ENCODE data around the gene ACTG2.
"Not testable (repeated sequence)": the region's sequence is repeated elsewhere in the genome, so short reads cannot be mapped to it uniquely, and the experiment has no call there.

The ACTG2 gene

DNA sequence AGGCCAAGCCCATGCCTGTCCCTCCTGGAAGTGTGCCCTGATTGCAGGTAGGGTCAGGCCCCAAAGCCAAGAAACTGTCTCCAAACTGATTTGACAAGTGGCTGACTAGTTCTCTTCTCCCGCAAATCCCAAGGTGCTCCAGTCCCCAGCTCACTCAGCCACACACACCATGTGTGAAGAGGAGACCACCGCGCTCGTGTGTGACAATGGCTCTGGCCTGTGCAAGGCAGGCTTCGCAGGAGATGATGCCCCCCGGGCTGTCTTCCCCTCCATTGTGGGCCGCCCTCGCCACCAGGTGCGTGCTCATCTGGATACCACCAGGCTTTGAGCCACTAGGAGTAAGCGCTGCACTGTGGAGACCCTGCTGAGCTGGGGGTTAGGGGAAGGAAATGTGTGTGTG lies 8.3 kb downstream of the ACTG2 start:
- H3K36me3 ChIP-seq (ENCODE audit: control insufficient read depth in 1 of 2, insufficient read depth in 2 of 2, low read depth in 1 of 2, low read length in 2 of 2): peaks cover 0 to 12% of the 10 kb centered on the region in 2 experiments
- peaks cover 0 to 53% of the 10 kb centered on the region in 2 experiments for H3K27me3 ChIP-seq (ENCODE audit: control insufficient read depth in 1 of 2, insufficient read depth in 1 of 2, low read length in 2 of 2)
- DNase-seq: no peak
- H2AFZ ChIP-seq (ENCODE audit: low read depth, low read length): no peak overlapping the region
- 94% methylated on average over 9 of the region's 10 CpGs for WGBS
- no peak overlapping the region for H2BK120ac ChIP-seq (ENCODE audit: low read depth, low read length)
- no peak overlapping the region for H3K4me3 ChIP-seq (ENCODE audit: insufficient read depth in 1 of 2, low read depth in 1 of 2, low read length in 2 of 2)
- H3K9ac ChIP-seq (ENCODE audit: low read length): no peak overlapping the region
- H3K4me2 ChIP-seq (ENCODE audit: low read length, poor library complexity, severe bottlenecking): no peak overlapping the region
- no peak overlapping the region for H4K8ac ChIP-seq (ENCODE audit: low read length)
- H3K14ac ChIP-seq (ENCODE audit: low read length in 2 of 2): no peak overlapping the region
- H3K18ac ChIP-seq (ENCODE audit: low read depth in 1 of 2, low read length in 2 of 2): no peak overlapping the region
- H2BK12ac ChIP-seq (ENCODE audit: low read length in 2 of 2): no peak overlapping the region
- no peak overlapping the region for H3K27ac ChIP-seq (ENCODE audit: low read length, poor library complexity, severe bottlenecking)
- H2BK15ac ChIP-seq (ENCODE audit: low read depth, poor library complexity, severe bottlenecking): no peak overlapping the region
- H3K79me1 ChIP-seq (replicated peaks; ENCODE audit: low read length, poor library complexity, severe bottlenecking): peaks cover 6% of the 10 kb centered on the region
- H3K23ac ChIP-seq (ENCODE audit: low read length in 2 of 2): no peak overlapping the region
- H3K4me1 ChIP-seq (ENCODE audit: control insufficient read depth, insufficient read depth, low read depth, low read length): peaks cover 7% of the 10 kb centered on the region
- no peak overlapping the region for H4K91ac ChIP-seq (ENCODE audit: low read length)
- H3K4ac ChIP-seq (ENCODE audit: low read depth in 1 of 2, low read length in 2 of 2): no peak overlapping the region
- no peaks in the 10 kb centered on the region for H3K9me3 ChIP-seq (ENCODE audit: control insufficient read depth, low read length)
- H2AK5ac ChIP-seq (ENCODE audit: low read length, severe bottlenecking): no peak overlapping the region
- no peak overlapping the region for H2BK5ac ChIP-seq (ENCODE audit: low read depth, low read length, poor library complexity, severe bottlenecking)

DNA sequence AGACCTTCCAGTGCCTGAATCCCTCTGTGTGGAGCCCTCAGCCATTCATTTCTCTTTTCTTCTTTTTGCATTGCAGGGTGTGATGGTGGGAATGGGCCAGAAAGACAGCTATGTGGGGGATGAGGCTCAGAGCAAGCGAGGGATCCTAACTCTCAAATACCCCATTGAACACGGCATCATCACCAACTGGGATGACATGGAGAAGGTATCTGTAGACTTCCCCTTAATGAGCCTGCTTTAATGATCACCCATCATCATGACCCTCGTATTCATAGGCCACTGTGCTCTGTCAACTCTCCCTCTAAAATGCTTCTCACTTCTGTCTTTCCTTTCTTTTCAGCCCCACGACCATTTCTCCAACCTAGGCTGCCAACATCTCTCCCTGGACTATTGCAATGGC lies 9.5 kb downstream of the ACTG2 start:
- H3K27me3 ChIP-seq (ENCODE audit: control insufficient read depth in 1 of 2, insufficient read depth in 1 of 2, low read length in 2 of 2): peaks cover 0 to 61% of the 10 kb centered on the region in 2 experiments
- no peak overlapping the region for H3K4me3 ChIP-seq (ENCODE audit: insufficient read depth in 1 of 2, low read depth in 1 of 2, low read length in 2 of 2)
- DNase-seq: no peak
- H3K4me2 ChIP-seq (ENCODE audit: low read length, poor library complexity, severe bottlenecking): no peak overlapping the region
- H3K4ac ChIP-seq (ENCODE audit: low read depth in 1 of 2, low read length in 2 of 2): no peak overlapping the region
- H3K14ac ChIP-seq (ENCODE audit: low read length in 2 of 2): no peak overlapping the region
- no peak overlapping the region for H2AK5ac ChIP-seq (ENCODE audit: low read length, severe bottlenecking)
- 90% methylated on average over 4 of the region's 4 CpGs for WGBS
- no peak overlapping the region for H4K8ac ChIP-seq (ENCODE audit: low read length)
- H2BK5ac ChIP-seq (ENCODE audit: low read depth, low read length, poor library complexity, severe bottlenecking): no peak overlapping the region
- no peak overlapping the region for H2BK15ac ChIP-seq (ENCODE audit: low read depth, poor library complexity, severe bottlenecking)
- peaks cover 0 to 12% of the 10 kb centered on the region in 2 experiments for H3K36me3 ChIP-seq (ENCODE audit: control insufficient read depth in 1 of 2, insufficient read depth in 2 of 2, low read depth in 1 of 2, low read length in 2 of 2)
- peaks cover 4% of the 10 kb centered on the region for H3K79me1 ChIP-seq (replicated peaks; ENCODE audit: low read length, poor library complexity, severe bottlenecking)
- no peak overlapping the region for H3K27ac ChIP-seq (ENCODE audit: low read length, poor library complexity, severe bottlenecking)
- H3K4me1 ChIP-seq (ENCODE audit: control insufficient read depth, insufficient read depth, low read depth, low read length): peaks cover 5% of the 10 kb centered on the region
- H2BK120ac ChIP-seq (ENCODE audit: low read depth, low read length): no peak overlapping the region
- no peak overlapping the region for H3K23ac ChIP-seq (ENCODE audit: low read length in 2 of 2)
- no peak overlapping the region for H3K9ac ChIP-seq (ENCODE audit: low read length)
- H4K91ac ChIP-seq (ENCODE audit: low read length): no peak overlapping the region
- H2BK12ac ChIP-seq (ENCODE audit: low read length in 2 of 2): no peak overlapping the region
- no peak overlapping the region for H2AFZ ChIP-seq (ENCODE audit: low read depth, low read length)
- H3K9me3 ChIP-seq (ENCODE audit: control insufficient read depth, low read length): no peaks in the 10 kb centered on the region
- no peak overlapping the region for H3K18ac ChIP-seq (ENCODE audit: low read depth in 1 of 2, low read length in 2 of 2)

DNA sequence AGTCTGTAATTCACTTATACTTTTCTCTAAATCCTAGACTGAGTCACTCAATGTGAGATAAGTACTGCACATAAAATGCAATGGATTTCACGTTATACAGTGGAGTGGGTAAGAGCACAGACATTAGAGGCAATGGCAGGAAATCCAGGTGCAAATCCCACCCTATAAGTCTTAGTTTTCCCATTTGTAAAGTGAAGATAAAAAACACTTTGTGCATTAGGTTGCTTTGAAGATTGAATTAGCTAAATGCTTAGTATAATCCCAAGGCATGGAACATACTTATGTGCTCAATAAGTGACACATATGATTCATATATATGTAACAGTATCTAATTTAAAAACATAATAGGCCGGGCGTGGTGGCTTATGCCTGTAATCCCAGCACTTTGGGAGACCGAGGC lies 10.5 kb downstream of the ACTG2 start:
- Histone ChIP-seq H2BK5ac (ENCODE audit: low read depth, low read length, poor library complexity, severe bottlenecking) (no peak overlapping the region), H3K4ac (ENCODE audit: low read depth in 1 of 2, low read length in 2 of 2) (no peak overlapping the region), H3K79me1 (replicated peaks; ENCODE audit: low read length, poor library complexity, severe bottlenecking) (peaks cover 4% of the 10 kb centered on the region), H4K91ac (ENCODE audit: low read length) (no peak overlapping the region), H3K27ac (ENCODE audit: low read length, poor library complexity, severe bottlenecking) (no peak overlapping the region), H3K27me3 (ENCODE audit: control insufficient read depth in 1 of 2, insufficient read depth in 1 of 2, low read length in 2 of 2) (peaks cover 0 to 63% of the 10 kb centered on the region in 2 experiments), H2BK12ac (ENCODE audit: low read length in 2 of 2) (no peak overlapping the region), H3K4me1 (ENCODE audit: control insufficient read depth, insufficient read depth, low read depth, low read length) (peaks cover 8% of the 10 kb centered on the region), H2AFZ (ENCODE audit: low read depth, low read length) (no peak overlapping the region), H3K9ac (ENCODE audit: low read length) (no peak overlapping the region), H3K9me3 (ENCODE audit: control insufficient read depth, low read length) (no peaks in the 10 kb centered on the region), H3K18ac (ENCODE audit: low read depth in 1 of 2, low read length in 2 of 2) (no peak overlapping the region), H3K4me2 (ENCODE audit: low read length, poor library complexity, severe bottlenecking) (no peak overlapping the region), H4K8ac (ENCODE audit: low read length) (no peak overlapping the region), H3K4me3 (ENCODE audit: insufficient read depth in 1 of 2, low read depth in 1 of 2, low read length in 2 of 2) (no peak overlapping the region), H2AK5ac (ENCODE audit: low read length, severe bottlenecking) (no peak overlapping the region), H2BK120ac (ENCODE audit: low read depth, low read length) (no peak overlapping the region), H3K23ac (ENCODE audit: low read length in 2 of 2) (no peak overlapping the region), H2BK15ac (ENCODE audit: low read depth, poor library complexity, severe bottlenecking) (no peak overlapping the region), H3K36me3 (ENCODE audit: control insufficient read depth in 1 of 2, insufficient read depth in 2 of 2, low read depth in 1 of 2, low read length in 2 of 2) (peaks cover 0 to 12% of the 10 kb centered on the region in 2 experiments), H3K14ac (ENCODE audit: low read length in 2 of 2) (no peak overlapping the region)
- 84% methylated on average over 4 of the region's 4 CpGs for WGBS
- DNase-seq: no peak

DNA sequence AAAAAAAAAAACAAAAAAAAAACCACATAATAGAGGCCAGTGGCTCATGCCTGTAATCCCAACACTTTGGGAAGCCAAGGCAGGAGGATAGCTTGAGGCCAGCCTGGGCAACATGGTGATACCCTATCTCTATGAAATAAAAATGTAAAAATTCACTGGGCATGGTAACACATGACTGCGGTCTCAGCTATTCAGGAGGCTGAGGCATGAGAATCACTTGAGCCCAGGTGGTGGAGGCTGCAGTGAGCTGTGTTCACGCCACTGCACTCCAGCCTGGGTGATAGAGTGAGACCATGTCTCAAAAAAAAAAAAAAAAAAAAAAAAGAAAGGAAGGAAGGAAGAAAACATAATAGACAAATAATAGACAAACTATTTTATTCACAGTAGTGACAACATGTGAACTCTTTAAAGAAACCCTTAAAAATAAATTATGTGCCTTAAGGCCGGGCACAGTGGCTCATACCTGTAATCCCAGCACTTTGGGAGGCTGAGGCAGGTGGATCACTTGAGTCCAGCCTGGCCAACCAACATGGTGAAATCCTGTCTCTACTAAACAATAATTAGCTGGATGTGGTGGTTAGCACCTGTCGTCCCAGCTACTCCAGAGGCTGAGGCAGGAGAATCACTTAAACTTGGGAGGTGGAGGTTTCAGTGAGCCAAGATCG lies 11.3 kb downstream of the ACTG2 start:
- H2AFZ ChIP-seq (ENCODE audit: low read depth, low read length); H3K23ac ChIP-seq (ENCODE audit: low read length in 2 of 2); H4K91ac ChIP-seq (ENCODE audit: low read length); H3K9me3 ChIP-seq (ENCODE audit: control insufficient read depth, low read length); H3K27ac ChIP-seq (ENCODE audit: low read length, poor library complexity, severe bottlenecking); DNase-seq; H3K4me2 ChIP-seq (ENCODE audit: low read length, poor library complexity, severe bottlenecking); H3K14ac ChIP-seq (ENCODE audit: low read length in 2 of 2); H2BK12ac ChIP-seq (ENCODE audit: low read length in 2 of 2); H3K4me3 ChIP-seq (ENCODE audit: insufficient read depth in 1 of 2, low read depth in 1 of 2, low read length in 2 of 2); H2BK120ac ChIP-seq (ENCODE audit: low read depth, low read length); H3K18ac ChIP-seq (ENCODE audit: low read depth in 1 of 2, low read length in 2 of 2); H2AK5ac ChIP-seq (ENCODE audit: low read length, severe bottlenecking); H2BK5ac ChIP-seq (ENCODE audit: low read depth, low read length, poor library complexity, severe bottlenecking); H2BK15ac ChIP-seq (ENCODE audit: low read depth, poor library complexity, severe bottlenecking); H3K4ac ChIP-seq (ENCODE audit: low read depth in 1 of 2, low read length in 2 of 2); H3K9ac ChIP-seq (ENCODE audit: low read length); H3K79me1 ChIP-seq (replicated peaks; ENCODE audit: low read length, poor library complexity, severe bottlenecking); H4K8ac ChIP-seq (ENCODE audit: low read length): not testable (repeated sequence)
- peaks cover 13% of the 10 kb centered on the region for H3K4me1 ChIP-seq (ENCODE audit: control insufficient read depth, insufficient read depth, low read depth, low read length)
- peaks cover 0 to 65% of the 10 kb centered on the region in 2 experiments for H3K27me3 ChIP-seq (ENCODE audit: control insufficient read depth in 1 of 2, insufficient read depth in 1 of 2, low read length in 2 of 2)
- H3K36me3 ChIP-seq (ENCODE audit: control insufficient read depth in 1 of 2, insufficient read depth in 2 of 2, low read depth in 1 of 2, low read length in 2 of 2): peaks cover 0 to 12% of the 10 kb centered on the region in 2 experiments
- WGBS: 91% methylated on average over 3 of the region's 5 CpGs
